Head of caudate nucleus (tissue), 42 donors: ENCODE measurements around the gene SLC20A1.
A peak's percentile ranks its signal among the peaks of the same experiment; 100 is the strongest.

Experiments
- DNase-seq, 42 donors: peaks; one replicate each; pipeline versions ENCODE4 v3.0.0 to v3.0.0-alpha.2; 2020 to 2021; ENCODE audit warnings: mixed read lengths in 7 of 42
- intact Hi-C: fragments of 100-400 bp; cut with DNase I; formaldehyde crosslinking; loops from one replicate; pipeline ENCODE4 v1.15.0; 2022

Gene SLC20A1

GRCh38 chr2:112641701-112642100, 4.0 kb upstream of the SLC20A1 start:
- intact Hi-C loops: loop anchor here (5.0 to 10.0 kb wide), 2 partner anchors 54 to 387 kb away; partner anchors contain the start of gene ZC3H8

GRCh38 chr2:112642561-112642960, 3.2 kb upstream of the SLC20A1 start:
- intact Hi-C loops: loop anchor here (5.0 to 10.0 kb wide), 2 partner anchors 55 to 388 kb away; partner anchors contain the start of gene ZC3H8
- DNase-seq: peak in 2 of 42 donors; percentile 2 to 8

More at GRCh38 chr2:112641701-112642100, 4.0 kb upstream of the SLC20A1 start:
- DNase-seq: no peak

- intact Hi-C loops: loop anchor here (5.0 to 10.0 kb wide), 2 partner anchors 56 to 388 kb away; partner anchors contain the start of gene ZC3H8
- DNase-seq: peak in 2 of 42 donors; percentile 16 to 19
These were observed 2.8 kb upstream of the SLC20A1 start for GRCh38 chr2:112642966-112643365.

- intact Hi-C loops: loop anchor here (5.0 to 10.0 kb wide), 2 partner anchors 56 to 389 kb away; partner anchors contain the start of gene ZC3H8
- peak in 1 of 42 donors; percentile 13 for DNase-seq
These were observed 2.3 kb upstream of the SLC20A1 start for GRCh38 chr2:112643488-112643887.

GRCh38 chr2:112644155-112644932, 1.4 kb upstream of the SLC20A1 start:
- peak in 1 of 42 donors; percentile 2 for DNase-seq
- intact Hi-C loops: loop anchor here (5.0 to 10.0 kb wide), 2 partner anchors 57 to 390 kb away; partner anchors contain the start of gene ZC3H8

GRCh38 chr2:112644933-112645309, 818 bp upstream of the SLC20A1 start:
- intact Hi-C loops: loop anchor here (5.0 to 10.0 kb wide), 4 partner anchors 58 to 390 kb away; partner anchors contain the start of genes TTL and ZC3H8
- peak in 4 of 42 donors; percentile 39 to 70 (median 65) for DNase-seq

DNA sequence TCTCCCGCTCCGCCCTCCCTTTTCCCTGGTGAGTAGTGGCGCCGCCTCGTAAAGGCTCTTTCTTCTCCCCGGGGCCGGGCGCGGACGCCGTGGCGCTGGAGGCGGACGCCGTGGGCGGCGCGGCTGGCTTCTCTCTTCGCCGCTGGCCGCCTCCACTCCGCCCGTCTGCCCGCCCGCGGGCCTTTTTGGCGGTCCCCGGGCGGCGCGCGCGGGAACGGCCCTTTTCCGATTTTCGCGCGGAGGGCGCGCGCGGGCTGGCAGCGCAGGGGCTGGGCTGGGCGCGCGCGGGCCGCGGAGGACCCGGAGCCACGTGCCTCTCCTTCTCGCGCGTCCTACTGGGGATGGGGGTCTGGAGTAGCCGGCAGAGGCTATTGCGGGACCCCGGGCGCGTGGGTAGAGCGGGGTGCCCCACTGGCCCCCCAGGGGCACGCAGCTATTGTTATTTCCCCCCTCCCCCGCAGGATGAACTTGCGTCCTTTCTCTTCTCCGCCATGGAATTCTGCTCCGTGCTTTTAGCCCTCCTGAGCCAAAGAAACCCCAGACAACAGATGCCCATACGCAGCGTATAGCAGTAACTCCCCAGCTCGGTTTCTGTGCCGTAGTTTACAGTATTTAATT, 472 bp downstream of the SLC20A1 start:
- intact Hi-C loops: loop anchor here (5.0 to 10.0 kb wide), 3 partner anchors 81 to 391 kb away; partner anchors contain the start of genes TTL and ZC3H8
- DNase-seq: peak in 20 of 42 donors; percentile 26 to 74 (median 42)

- intact Hi-C loops: loop anchor here (5.0 to 10.0 kb wide), 3 partner anchors 80 to 392 kb away; partner anchors contain the start of genes TTL and ZC3H8
- DNase-seq: peak in 7 of 42 donors; percentile 13 to 49 (median 26)
These were observed 1.3 kb downstream of the SLC20A1 start for GRCh38 chr2:112646791-112647689.

DNA sequence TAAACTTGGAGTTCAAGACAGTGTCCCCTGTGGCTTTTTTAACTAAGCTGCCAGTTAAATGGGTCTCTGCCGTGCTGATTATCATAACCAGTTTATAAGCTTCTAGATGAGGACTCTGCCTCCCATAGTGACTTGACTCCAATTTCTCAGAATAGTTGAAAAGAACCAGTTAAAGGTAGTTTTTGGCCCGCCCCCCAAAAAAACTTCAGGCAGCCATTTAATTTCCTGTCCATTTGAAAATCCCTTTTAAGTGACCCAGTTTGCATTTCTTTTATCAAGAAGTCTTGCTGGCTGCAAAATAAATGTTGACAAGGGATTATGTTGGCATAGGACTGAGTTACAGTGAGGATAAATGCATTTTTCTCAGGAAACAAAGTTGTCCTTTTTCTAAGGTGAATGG, 2.3 kb downstream of the SLC20A1 start:
- intact Hi-C loops: loop anchor here (5.0 to 10.0 kb wide), 3 partner anchors 79 to 393 kb away; partner anchors contain the start of genes TTL and ZC3H8
- DNase-seq: peak in 1 of 42 donors; percentile 13

- intact Hi-C loops: no loop called here
- no peak for DNase-seq
These were observed 10.9 kb downstream of the SLC20A1 start for GRCh38 chr2:112656679-112657078.

DNA sequence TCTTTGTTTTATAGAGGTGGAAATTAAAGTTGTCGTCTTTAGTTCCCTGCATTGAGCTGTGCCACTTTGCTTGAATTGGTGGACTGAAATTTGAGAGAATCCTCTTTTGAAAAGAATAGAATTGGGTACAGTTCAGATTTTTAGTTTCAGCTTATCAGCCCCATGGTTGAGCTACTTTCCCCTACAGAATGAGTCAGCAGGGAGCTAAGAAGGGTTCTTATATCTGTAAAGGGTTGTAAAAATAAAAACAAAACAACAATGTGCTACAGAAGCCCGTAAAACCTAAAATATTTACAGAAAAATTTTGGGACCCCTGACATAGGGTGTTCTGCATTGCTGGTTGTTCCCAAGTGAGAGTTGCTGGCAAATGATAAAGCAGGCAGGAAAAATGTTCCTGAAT, 12.6 kb downstream of the SLC20A1 start:
- DNase-seq: no peak
- intact Hi-C loops: no loop called here

DNA sequence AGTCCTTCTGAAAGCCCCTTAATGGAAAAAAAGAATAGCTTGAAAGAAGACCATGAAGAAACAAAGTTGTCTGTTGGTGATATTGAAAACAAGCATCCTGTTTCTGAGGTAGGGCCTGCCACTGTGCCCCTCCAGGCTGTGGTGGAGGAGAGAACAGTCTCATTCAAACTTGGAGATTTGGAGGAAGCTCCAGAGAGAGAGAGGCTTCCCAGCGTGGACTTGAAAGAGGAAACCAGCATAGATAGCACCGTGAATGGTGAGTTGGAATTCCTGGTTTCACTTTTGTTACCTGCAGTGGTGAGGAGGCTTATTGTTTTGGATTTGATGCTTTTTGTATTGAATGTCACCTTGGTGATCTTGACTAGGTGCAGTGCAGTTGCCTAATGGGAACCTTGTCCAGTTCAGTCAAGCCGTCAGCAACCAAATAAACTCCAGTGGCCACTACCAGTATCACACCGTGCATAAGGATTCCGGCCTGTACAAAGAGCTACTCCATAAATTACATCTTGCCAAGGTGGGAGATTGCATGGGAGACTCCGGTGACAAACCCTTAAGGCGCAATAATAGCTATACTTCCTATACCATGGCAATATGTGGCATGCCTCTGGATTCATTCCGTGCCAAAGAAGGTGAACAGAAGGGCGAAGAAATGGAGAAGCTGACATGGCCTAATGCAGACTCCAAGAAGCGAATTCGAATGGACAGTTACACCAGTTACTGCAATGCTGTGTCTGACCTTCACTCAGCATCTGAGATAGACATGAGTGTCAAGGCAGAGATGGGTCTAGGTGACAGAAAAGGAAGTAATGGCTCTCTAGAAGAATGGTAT, 13.3 kb downstream of the SLC20A1 start:
- intact Hi-C loops: no loop called here
- DNase-seq: no peak

DNA sequence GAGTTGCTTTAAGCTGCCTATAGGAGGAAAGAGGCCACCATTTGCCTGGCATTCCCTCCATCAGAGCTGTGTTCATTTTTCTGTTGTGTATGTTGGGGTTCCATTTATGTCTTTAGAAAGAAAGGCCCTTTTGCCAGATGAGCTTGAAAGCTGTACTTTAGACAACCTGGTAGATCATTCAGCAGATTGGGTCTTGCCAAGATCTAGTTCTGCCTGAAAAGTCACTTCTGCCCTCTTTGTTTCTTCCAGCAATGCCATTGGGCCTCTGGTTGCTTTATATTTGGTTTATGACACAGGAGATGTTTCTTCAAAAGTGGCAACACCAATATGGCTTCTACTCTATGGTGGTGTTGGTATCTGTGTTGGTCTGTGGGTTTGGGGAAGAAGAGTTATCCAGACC, 14.4 kb downstream of the SLC20A1 start:
- peak in 1 of 42 donors; percentile 4 for DNase-seq
- intact Hi-C loops: no loop called here

DNA sequence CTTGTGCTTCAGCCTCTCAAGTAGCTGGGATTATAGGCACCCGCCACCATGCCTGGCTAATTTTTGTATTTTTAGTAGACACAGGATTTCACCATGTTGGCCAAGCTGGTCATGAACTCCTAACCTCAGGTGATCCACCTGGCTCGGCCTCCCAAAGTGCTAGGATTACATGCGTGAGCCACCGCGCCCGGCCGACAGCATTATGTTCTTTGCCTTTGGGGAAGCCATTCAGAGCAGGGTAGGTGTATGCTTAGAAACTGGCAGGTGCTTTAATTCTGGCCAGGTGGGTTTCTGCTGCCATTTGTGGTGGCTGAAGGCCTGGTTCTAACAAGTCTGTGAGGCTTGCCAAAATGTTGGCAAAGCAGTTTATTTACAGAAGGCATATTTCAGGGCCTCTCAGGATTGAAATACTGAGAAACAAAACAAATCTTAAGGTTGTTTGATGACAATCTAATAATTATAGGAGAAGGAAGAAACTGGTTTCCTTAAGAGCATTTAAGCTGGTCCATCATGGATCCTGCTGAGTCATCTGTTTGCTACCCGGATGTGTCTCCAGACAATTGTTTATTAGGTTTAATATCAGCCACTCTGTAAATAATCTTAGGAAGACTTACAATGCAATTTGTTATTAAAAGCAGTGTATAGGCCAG, 16.0 kb downstream of the SLC20A1 start:
- peak in 1 of 42 donors; percentile 28 for DNase-seq
- intact Hi-C loops: no loop called here

DNA sequence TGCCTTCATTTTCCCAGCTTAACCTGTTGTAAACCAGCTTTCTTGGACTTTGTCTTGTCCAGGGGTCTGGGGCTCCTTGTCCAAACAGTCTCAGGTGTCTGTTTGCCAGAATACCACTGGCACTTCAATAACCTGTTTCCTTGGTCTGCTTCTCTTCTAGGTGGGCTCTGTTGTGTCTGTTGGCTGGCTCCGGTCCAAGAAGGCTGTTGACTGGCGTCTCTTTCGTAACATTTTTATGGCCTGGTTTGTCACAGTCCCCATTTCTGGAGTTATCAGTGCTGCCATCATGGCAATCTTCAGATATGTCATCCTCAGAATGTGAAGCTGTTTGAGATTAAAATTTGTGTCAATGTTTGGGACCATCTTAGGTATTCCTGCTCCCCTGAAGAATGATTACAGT, 17.0 kb downstream of the SLC20A1 start:
- peak in 1 of 42 donors; percentile 45 for DNase-seq

DNA sequence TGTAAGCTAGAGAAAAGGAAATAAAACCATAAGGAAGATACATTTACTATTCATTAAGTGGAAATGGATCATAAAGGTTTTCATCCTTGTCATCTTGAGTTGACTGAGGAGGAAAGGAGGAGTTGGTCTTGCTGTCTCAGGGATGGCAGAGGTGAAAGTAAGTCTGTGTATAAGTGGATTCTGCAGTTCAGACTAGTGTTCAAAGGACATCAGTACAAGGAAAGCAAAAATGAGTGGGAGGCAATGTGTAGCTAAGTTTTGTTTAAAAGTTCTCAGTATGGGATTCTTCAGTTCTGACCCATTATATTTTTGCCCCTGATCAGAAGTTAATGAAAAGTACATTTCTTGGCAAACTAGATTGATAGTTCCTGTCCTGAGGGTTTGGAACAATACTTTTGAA, 18.9 kb downstream of the SLC20A1 start:
- intact Hi-C loops: no loop called here

More for the DNA sequence above, 17.0 kb downstream of the SLC20A1 start:
- intact Hi-C loops: no loop called here

DNA sequence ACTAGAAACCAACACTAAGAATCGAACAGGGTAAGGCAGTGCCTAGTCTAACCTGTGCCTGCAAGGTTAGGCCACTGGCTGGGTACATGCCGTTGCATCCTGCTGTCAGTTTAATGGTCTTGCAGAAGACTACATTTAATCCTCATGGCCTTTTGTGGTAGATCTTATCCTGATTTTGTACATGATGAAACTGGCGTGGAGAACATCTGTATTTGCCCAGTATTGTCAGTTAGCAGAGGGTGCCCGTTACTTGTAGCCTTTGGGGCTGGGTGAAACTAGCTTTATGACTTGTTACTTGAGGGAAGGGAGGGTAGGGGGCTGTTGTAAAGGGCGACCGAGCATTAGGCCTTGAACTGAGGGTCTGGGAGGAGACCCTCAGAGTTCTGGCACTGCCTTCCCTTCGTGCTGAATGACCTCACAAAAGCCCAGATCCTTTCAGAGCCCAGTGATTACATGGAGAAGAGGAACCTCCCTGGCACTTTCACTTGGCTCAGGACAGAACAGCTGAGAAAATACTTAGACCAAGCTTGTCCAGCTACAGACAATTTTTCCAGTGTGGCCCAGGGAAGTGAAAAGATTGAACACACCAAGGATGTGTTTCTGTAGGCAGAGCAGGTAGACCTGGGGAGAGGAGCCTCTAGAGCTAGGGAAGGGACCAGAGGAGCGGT, 19.5 kb downstream of the SLC20A1 start:
- no peak for DNase-seq
- intact Hi-C loops: no loop called here

More for the DNA sequence above, 18.9 kb downstream of the SLC20A1 start:
- DNase-seq: no peak
